ENCODE data around the gene OR2J2. TPM values are rescaled to one million over a fixed set of nuclear protein-coding genes. Genes with fewer than 3 reads are reported as not detected.

The OR2J2 gene
- polyA plus RNA-seq, 3 donors: not detected

DNA sequence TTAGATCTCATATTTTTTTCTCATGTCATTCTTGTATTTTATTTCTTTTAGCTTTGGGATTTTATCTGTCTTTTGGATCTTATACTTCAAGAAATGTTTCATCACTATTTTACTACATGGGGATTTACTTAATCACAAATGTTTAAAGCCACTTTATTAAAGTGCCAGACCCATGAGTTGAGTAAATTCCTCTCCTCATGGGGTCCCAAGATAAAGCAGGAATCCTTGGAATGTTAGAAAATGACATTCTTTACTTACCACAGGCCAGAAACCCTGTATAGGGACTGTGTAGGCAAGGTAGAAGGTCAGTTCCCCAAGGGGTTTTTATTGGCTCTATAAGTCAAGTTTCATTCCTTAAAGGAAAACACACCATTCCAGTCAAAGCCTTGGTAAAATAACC, 28.4 kb upstream of the OR2J2 start:
- Histone ChIP-seq H3K79me2 (ENCODE audit: insufficient read depth, low read length) (no peaks in the 10 kb centered on the region), H3K4me1 (ENCODE audit: control insufficient read depth in 1 of 2, insufficient read depth in 2 of 2, low read length in 2 of 2) (no peaks in the 10 kb centered on the region), H3K4me2 (replicated peaks; ENCODE audit: extremely low read depth, low read length, poor library complexity, severe bottlenecking) (no peak overlapping the region), H4K20me1 (ENCODE audit: insufficient read depth, low read length) (no peaks in the 10 kb centered on the region), H3K27ac (ENCODE audit: low read depth in 1 of 2, low read length in 2 of 2) (no peak overlapping the region), H3K36me3 (replicated peaks in 1 of 2; ENCODE audit: control insufficient read depth in 1 of 2, insufficient read depth in 2 of 2, low read length in 2 of 2) (no peaks in the 10 kb centered on the region), H3K4me3 (replicated peaks in 1 of 3; ENCODE audit: low read depth in 2 of 3, low read length in 3 of 3) (no peak overlapping the region), H3K9ac (ENCODE audit: insufficient read depth, low read length, poor library complexity, severe bottlenecking) (no peak overlapping the region), H3K27me3 (ENCODE audit: control insufficient read depth in 2 of 2, insufficient read depth in 2 of 2, low read length in 2 of 2) (no peaks in the 10 kb centered on the region), H3K9me3 (replicated peaks in 1 of 2; ENCODE audit: control insufficient read depth in 1 of 2, insufficient read depth in 1 of 2, low read length in 2 of 2) (peaks cover 4 to 11% of the 10 kb centered on the region in 2 donors), H2AFZ (ENCODE audit: insufficient read depth, low read depth, low read length, poor library complexity, severe bottlenecking) (no peak overlapping the region)
- Mint-ChIP-seq H3K27me3 (ENCODE audit: low read depth in 3 of 3) (peaks cover 1 to 3% (median 2%) of the 10 kb centered on the region in 3 donors), H3K4me1 (no peaks in the 10 kb centered on the region), H3K36me3 (no peaks in the 10 kb centered on the region), H3K4me3 (no peak overlapping the region), H3K9me3 (peaks cover 0 to 11% (median 2%) of the 10 kb centered on the region in 7 donors), H3K27ac (no peak overlapping the region)
- intact Hi-C loops (cut with micrococcal nuclease): no loop called here
- DNase-seq: no peak
- TF ChIP-seq CTCF (IDR thresholded peaks at IDR 0.05): no peak

DNA sequence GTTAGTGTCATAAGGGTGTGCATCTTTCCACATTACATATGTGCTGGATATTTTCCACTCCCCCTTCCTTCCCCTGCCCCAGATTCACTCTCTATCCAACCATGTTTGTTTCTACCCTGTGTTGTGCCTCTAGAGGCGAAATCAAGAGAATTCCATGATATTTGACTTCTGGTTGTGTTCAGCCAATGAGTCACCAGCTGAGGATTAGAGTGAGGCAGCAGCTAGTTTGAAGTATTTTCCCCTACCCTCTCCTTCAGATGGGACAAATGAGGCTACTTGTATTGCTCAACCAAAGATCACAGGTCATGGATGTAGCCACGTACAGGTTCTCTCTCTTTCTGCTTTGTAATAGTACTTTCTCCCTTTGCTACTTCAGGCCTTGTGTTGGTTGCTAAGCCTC, 24.5 kb upstream of the OR2J2 start:
- no peak for DNase-seq
- H3K27me3 ChIP-seq (ENCODE audit: control insufficient read depth in 2 of 2, insufficient read depth in 2 of 2, low read length in 2 of 2): no peaks in the 10 kb centered on the region
- H3K9ac ChIP-seq (ENCODE audit: insufficient read depth, low read length, poor library complexity, severe bottlenecking): no peak overlapping the region
- no peak overlapping the region for H3K4me3 ChIP-seq (replicated peaks in 1 of 3; ENCODE audit: low read depth in 2 of 3, low read length in 3 of 3)
- H3K4me1 Mint-ChIP-seq: no peaks in the 10 kb centered on the region
- no peak overlapping the region for H3K4me2 ChIP-seq (replicated peaks; ENCODE audit: extremely low read depth, low read length, poor library complexity, severe bottlenecking)
- H3K27ac Mint-ChIP-seq: no peak overlapping the region
- peaks cover 0 to 3% (median 1%) of the 10 kb centered on the region in 3 donors for H3K27me3 Mint-ChIP-seq (ENCODE audit: low read depth in 3 of 3)
- no peaks in the 10 kb centered on the region for H3K79me2 ChIP-seq (ENCODE audit: insufficient read depth, low read length)
- H2AFZ ChIP-seq (ENCODE audit: insufficient read depth, low read depth, low read length, poor library complexity, severe bottlenecking): no peak overlapping the region
- H3K36me3 ChIP-seq (replicated peaks in 1 of 2; ENCODE audit: control insufficient read depth in 1 of 2, insufficient read depth in 2 of 2, low read length in 2 of 2): no peaks in the 10 kb centered on the region
- H3K27ac ChIP-seq (ENCODE audit: low read depth in 1 of 2, low read length in 2 of 2): no peak overlapping the region
- H3K4me1 ChIP-seq (ENCODE audit: control insufficient read depth in 1 of 2, insufficient read depth in 2 of 2, low read length in 2 of 2): no peaks in the 10 kb centered on the region
- no peak for TF ChIP-seq CTCF (IDR thresholded peaks at IDR 0.05)
- intact Hi-C loops (cut with micrococcal nuclease): no loop called here
- H3K9me3 ChIP-seq (replicated peaks in 1 of 2; ENCODE audit: control insufficient read depth in 1 of 2, insufficient read depth in 1 of 2, low read length in 2 of 2): peaks cover 4 to 11% of the 10 kb centered on the region in 2 donors
- no peaks in the 10 kb centered on the region for H3K36me3 Mint-ChIP-seq
- no peak overlapping the region for H3K4me3 Mint-ChIP-seq
- peaks cover 0 to 10% (median 2%) of the 10 kb centered on the region in 7 donors for H3K9me3 Mint-ChIP-seq
- 20% methylated on average over 1 of the region's 2 CpGs for WGBS (ENCODE audit: insufficient coverage)
- H4K20me1 ChIP-seq (ENCODE audit: insufficient read depth, low read length): no peaks in the 10 kb centered on the region

Data from CD14-positive monocyte (primary cell).